Mononuclear cell (primary cell): ENCODE measurements around the gene THUMPD2. TPM values are rescaled to one million over a fixed set of nuclear protein-coding genes. Genes with fewer than 3 reads are reported as not detected.
"Not testable (repeated sequence)": the region's sequence is repeated elsewhere in the genome, so short reads cannot be mapped to it uniquely, and the experiment has no call there.

Source experiments
- H3K27me3 ChIP-seq: 2 replicates; pipeline ENCODE4 v1.6.0; 2011; ENCODE audit warnings: low read length, control low read depth; ENCODE audit not compliant: insufficient read depth
- H3K4me1 ChIP-seq: 2 replicates; pipeline ENCODE4 v1.5.1; 2011; ENCODE audit warnings: mild to moderate bottlenecking, low read length, control low read depth; ENCODE audit not compliant: insufficient read depth
- H3K4me3 ChIP-seq: 2 replicates; pipeline ENCODE4 v1.5.1; 2011; ENCODE audit warnings: mild to moderate bottlenecking, low read length, moderate library complexity
- H3K9me3 ChIP-seq: 2 replicates; pipeline ENCODE4 v1.5.1; 2011; ENCODE audit warnings: low read depth, mild to moderate bottlenecking, control low read depth, low read length
- total RNA-seq: library from RNA; depleted of rRNA; stranded (reverse); fragments of >200 nt; gene quantifications from one replicate; pipeline ENCODE4 v1.2.3, GENCODE V29; 2012

The THUMPD2 gene
- 21.7 TPM for total RNA-seq

- no peaks in the 10 kb centered on the region for H3K27me3 ChIP-seq
- H3K9me3 ChIP-seq, result no peaks in the 10 kb centered on the region
- H3K4me1 ChIP-seq, result peaks cover 33% of the 10 kb centered on the region
- H3K4me3 ChIP-seq, result peak within 1 kb of the TSS; percentile 79
These were observed at the start of gene THUMPD2 for GRCh38 chr2:39778775-39779340. THUMPD2 (minus strand) TSS chr2:39779258; CDS start chr2:39779239, 19 bp downstream.

GRCh38 chr2:39821871-39822270, 42.8 kb upstream of the THUMPD2 start:
- H3K27me3 ChIP-seq, result no peaks in the 10 kb centered on the region
- no peaks in the 10 kb centered on the region for H3K9me3 ChIP-seq
- no peak overlapping the region for H3K4me3 ChIP-seq
- H3K4me1 ChIP-seq, result no peaks in the 10 kb centered on the region

GRCh38 chr2:39816845-39817244, 37.8 kb upstream of the THUMPD2 start:
- Histone ChIP-seq H3K9me3 (no peaks in the 10 kb centered on the region), H3K4me3 (no peak overlapping the region), H3K27me3 (no peaks in the 10 kb centered on the region), H3K4me1 (no peaks in the 10 kb centered on the region)

- Histone ChIP-seq H3K9me3 (no peaks in the 10 kb centered on the region), H3K27me3 (no peaks in the 10 kb centered on the region), H3K4me1 (no peaks in the 10 kb centered on the region), H3K4me3 (no peak overlapping the region)
These were observed 37.4 kb upstream of the THUMPD2 start for GRCh38 chr2:39816428-39816827.

- H3K4me1 ChIP-seq, result no peaks in the 10 kb centered on the region
- no peak overlapping the region for H3K4me3 ChIP-seq
- H3K9me3 ChIP-seq, result peaks cover 21% of the 10 kb centered on the region
- H3K27me3 ChIP-seq, result no peaks in the 10 kb centered on the region
These were observed 27.0 kb upstream of the THUMPD2 start for GRCh38 chr2:39805936-39806608.

GRCh38 chr2:39803839-39804238, 24.8 kb upstream of the THUMPD2 start:
- Histone ChIP-seq H3K27me3 (no peaks in the 10 kb centered on the region), H3K4me3 (no peak overlapping the region), H3K9me3 (peaks cover 21% of the 10 kb centered on the region), H3K4me1 (no peaks in the 10 kb centered on the region)

- Histone ChIP-seq H3K4me3 (no peak overlapping the region), H3K9me3 (peaks cover 17% of the 10 kb centered on the region), H3K27me3 (no peaks in the 10 kb centered on the region), H3K4me1 (no peaks in the 10 kb centered on the region)
These were observed 21.7 kb upstream of the THUMPD2 start for GRCh38 chr2:39800752-39801151.

- Histone ChIP-seq H3K9me3 (no peaks in the 10 kb centered on the region), H3K27me3 (no peaks in the 10 kb centered on the region), H3K4me1 (no peaks in the 10 kb centered on the region), H3K4me3 (no peak overlapping the region)
These were observed 17.1 kb upstream of the THUMPD2 start for GRCh38 chr2:39796134-39796533.

GRCh38 chr2:39790216-39790818, 11.3 kb upstream of the THUMPD2 start:
- H3K9me3 ChIP-seq, H3K4me3 ChIP-seq, H3K27me3 ChIP-seq, H3K4me1 ChIP-seq: not testable (repeated sequence)

GRCh38 chr2:39787950-39788349, 8.9 kb upstream of the THUMPD2 start:
- Histone ChIP-seq H3K4me1 (peaks cover 3% of the 10 kb centered on the region), H3K27me3 (no peaks in the 10 kb centered on the region), H3K9me3 (no peaks in the 10 kb centered on the region), H3K4me3 (no peak overlapping the region)

- peaks cover 3% of the 10 kb centered on the region for H3K4me1 ChIP-seq
- H3K9me3 ChIP-seq, result no peaks in the 10 kb centered on the region
- H3K27me3 ChIP-seq, result no peaks in the 10 kb centered on the region
- H3K4me3 ChIP-seq, result no peak overlapping the region
These were observed 7.9 kb upstream of the THUMPD2 start for GRCh38 chr2:39786761-39787522.

- Histone ChIP-seq H3K4me1 (peaks cover 33% of the 10 kb centered on the region), H3K27me3 (no peaks in the 10 kb centered on the region), H3K9me3 (no peaks in the 10 kb centered on the region), H3K4me3 (no peak overlapping the region)
These were observed 3.5 kb upstream of the THUMPD2 start for GRCh38 chr2:39782591-39782990.

- Histone ChIP-seq H3K27me3 (no peaks in the 10 kb centered on the region), H3K4me3 (no peak overlapping the region), H3K4me1 (peaks cover 33% of the 10 kb centered on the region), H3K9me3 (no peaks in the 10 kb centered on the region)
These were observed 2.6 kb upstream of the THUMPD2 start for GRCh38 chr2:39781697-39782096.

- no peaks in the 10 kb centered on the region for H3K27me3 ChIP-seq
- H3K9me3 ChIP-seq, result no peaks in the 10 kb centered on the region
- peaks cover 33% of the 10 kb centered on the region for H3K4me1 ChIP-seq
- peak overlapping the region; percentile 18 for H3K4me3 ChIP-seq
These were observed 2.0 kb upstream of the THUMPD2 start for GRCh38 chr2:39780825-39781600.

GRCh38 chr2:39779927-39780326, 869 bp upstream of the THUMPD2 start:
- Histone ChIP-seq H3K9me3 (no peaks in the 10 kb centered on the region), H3K4me3 (no peak overlapping the region), H3K4me1 (peaks cover 33% of the 10 kb centered on the region), H3K27me3 (no peaks in the 10 kb centered on the region)
